Keratinocyte (primary cell): Measurements from ENCODE around the gene NECTIN1. TPM values are rescaled to one million over a fixed set of nuclear protein-coding genes. Genes with fewer than 3 reads are reported as not detected.

Source experiments
- DNase-seq: peaks from one replicate; pipeline ENCODE4 v3.0.0-alpha.2; 2011; ENCODE audit warnings: low read depth, missing footprints, low spot score
- FAIRE-seq: peaks from 2 replicates; lab custom pipeline; 2011; peaks lifted over from hg19 to GRCh38; lab: Jason Lieb, UNC
- H2AFZ ChIP-seq: 2 replicates; pipeline ENCODE4 v1.6.0; 2012; ENCODE audit warnings: low read length, control low read depth, inconsistent platforms; ENCODE audit not compliant: control insufficient read depth
- H3K27ac ChIP-seq: 2 replicates; pipeline ENCODE4 v1.5.1; 2011; ENCODE audit warnings: low read length; ENCODE audit not compliant: control insufficient read depth, insufficient read depth
- H3K27me3 ChIP-seq: 3 replicates; pipeline ENCODE4 v1.6.0; 2011; ENCODE audit warnings: low read length; ENCODE audit not compliant: control insufficient read depth, insufficient read depth; ENCODE audit errors: extremely low read depth
- H3K36me3 ChIP-seq, 2 experiments: 2 replicates in 1 of 2; 3 replicates in 1 of 2; pipeline ENCODE4 v1.5.1; 2011; ENCODE audit warnings: low read length in 2 of 2, mild to moderate bottlenecking in 1 of 2; ENCODE audit not compliant: control insufficient read depth in 2 of 2, insufficient read depth in 2 of 2; ENCODE audit errors: extremely low read depth in 1 of 2
- H3K4me1 ChIP-seq: 3 replicates; pipeline ENCODE4 v1.5.1; 2011; ENCODE audit warnings: low read length; ENCODE audit not compliant: control insufficient read depth, insufficient read depth; ENCODE audit errors: extremely low read depth
- H3K4me2 ChIP-seq: 3 replicates; pipeline ENCODE4 v1.6.0; 2011; ENCODE audit warnings: low read depth, low read length; ENCODE audit not compliant: control insufficient read depth, insufficient read depth; ENCODE audit errors: extremely low read depth
- H3K4me3 ChIP-seq, 3 experiments: fragments of 200-600 bp in 1 of 3; sonication (generic) in 1 of 3; 2 replicates in 2 of 3; 3 replicates in 1 of 3; pipeline ENCODE4 v1.5.1; 2011 to 2016; ENCODE audit warnings: low read length in 3 of 3, mild to moderate bottlenecking in 3 of 3, control low read depth in 2 of 3, inconsistent platforms in 1 of 3, low read depth in 1 of 3, mixed read lengths in 1 of 3, mixed run types in 1 of 3, moderate library complexity in 1 of 3; ENCODE audit not compliant: control insufficient read depth in 2 of 3, insufficient read depth in 2 of 3; ENCODE audit errors: extremely low read depth in 1 of 3
- H3K79me2 ChIP-seq: 2 replicates; pipeline ENCODE4 v1.6.0; 2012; ENCODE audit warnings: low read length; ENCODE audit not compliant: control insufficient read depth, insufficient read depth
- H3K9ac ChIP-seq: 3 replicates; pipeline ENCODE4 v1.6.0; 2011; ENCODE audit warnings: low read length; ENCODE audit not compliant: control insufficient read depth, insufficient read depth; ENCODE audit errors: extremely low read depth
- H3K9me1 ChIP-seq: 3 replicates; pipeline ENCODE4 v1.6.0; 2011; ENCODE audit warnings: low read length; ENCODE audit not compliant: control insufficient read depth, insufficient read depth; ENCODE audit errors: extremely low read depth
- H3K9me3 ChIP-seq: 2 replicates; pipeline ENCODE4 v1.5.1; 2012; ENCODE audit warnings: low read depth, low read length; ENCODE audit not compliant: control insufficient read depth
- H4K20me1 ChIP-seq: 3 replicates; pipeline ENCODE4 v1.6.0; 2011; ENCODE audit warnings: low read length; ENCODE audit not compliant: control insufficient read depth, insufficient read depth; ENCODE audit errors: extremely low read depth
- CTCF ChIP-seq, 3 experiments: IDR thresholded peaks in 1 of 3; conservative IDR thresholded peaks in 1 of 3; optimal IDR thresholded peaks in 1 of 3; 2 replicates in 2 of 3; 3 replicates in 1 of 3; pipeline versions ENCODE3 to v1.5.1; 2011; ENCODE audit warnings: low read length in 3 of 3, mild to moderate bottlenecking in 3 of 3, moderate library complexity in 2 of 3, control low read depth in 1 of 3, inconsistent platforms in 1 of 3; ENCODE audit not compliant: insufficient read depth in 2 of 3; ENCODE audit errors: extremely low read depth in 1 of 3
- EZH2 ChIP-seq: IDR thresholded peaks from one replicate; pipeline ENCODE4 v1.6.1; 2012; ENCODE audit warnings: inconsistent platforms, mild to moderate bottlenecking, low read length, moderate library complexity
- dilution Hi-C: fragments of 300-500 bp; cut with MboI; formaldehyde crosslinking; loops from one replicate; pipeline ENCODE4 v1.7.0; 2020; ENCODE audit warnings: low sequenced_read_pairs; ENCODE audit not compliant: extremely low pct_ligation_motif_present
- polyA plus RNA-seq, 5 experiments: library from polyadenylated mRNA; depleted of rRNA in 3 of 5; stranded (reverse) in 3 of 5; stranded (forward) in 1 of 5; unstranded in 1 of 5; fragments of >200 nt; gene quantifications; 1 replicate in 1 of 5; 2 replicates in 3 of 5; 3 replicates in 1 of 5; pipeline versions ENCODE4 v1.2.1 to v1.2.3, GENCODE V29; 2011 to 2012; ENCODE audit warnings: missing spikeins in 2 of 5, low read depth in 1 of 5, low replicate concordance in 1 of 5

Gene NECTIN1
- polyA plus RNA-seq, 1 donor (not counting 4 experiments of a cell fraction or from before 2014, with no cell fraction given), result 37.5 TPM

- Histone ChIP-seq H3K4me3 (no peak overlapping the region), H3K4me1 (no peaks in the 10 kb centered on the region), H3K4me2 (no peak overlapping the region), H3K27ac (no peak overlapping the region), H3K9ac (no peak overlapping the region), H3K27me3 (peaks cover 3% of the 10 kb centered on the region), H4K20me1 (no peaks in the 10 kb centered on the region), H3K36me3 (no peaks in the 10 kb centered on the region), H2AFZ (no peak overlapping the region), H3K9me1 (no peaks in the 10 kb centered on the region), H3K9me3 (no peaks in the 10 kb centered on the region), H3K79me2 (no peaks in the 10 kb centered on the region)
- FAIRE-seq (no peak), DNase-seq (no peak)
- TF ChIP-seq CTCF (optimal IDR thresholded peaks at IDR 0.05 in 1 of 3, IDR thresholded peaks at IDR 0.05 in 1 of 3, conservative IDR thresholded peaks at IDR 0.05 in 1 of 3; ENCODE audit: extremely low read depth in 1 of 3, insufficient read depth in 2 of 3, low read length in 3 of 3), result no peak
- no peak for TF ChIP-seq EZH2
- dilution Hi-C loops, result no loop called here
These were observed 78.7 kb downstream of the NECTIN1 start for GRCh38 chr11:119650251-119650650.

GRCh38 chr11:119647254-119647653, 81.7 kb downstream of the NECTIN1 start:
- FAIRE-seq, result no peak
- Histone ChIP-seq H3K4me1 (no peaks in the 10 kb centered on the region), H3K79me2 (no peaks in the 10 kb centered on the region), H2AFZ (no peak overlapping the region), H3K4me3 (no peak overlapping the region), H3K9me3 (no peaks in the 10 kb centered on the region), H4K20me1 (no peaks in the 10 kb centered on the region), H3K27me3 (peaks cover 16% of the 10 kb centered on the region), H3K4me2 (no peak overlapping the region), H3K27ac (no peak overlapping the region), H3K9ac (no peak overlapping the region), H3K9me1 (no peaks in the 10 kb centered on the region), H3K36me3 (no peaks in the 10 kb centered on the region)
- dilution Hi-C loops, result no loop called here
- no peak for TF ChIP-seq CTCF (optimal IDR thresholded peaks at IDR 0.05 in 1 of 3, IDR thresholded peaks at IDR 0.05 in 1 of 3, conservative IDR thresholded peaks at IDR 0.05 in 1 of 3; ENCODE audit: extremely low read depth in 1 of 3, insufficient read depth in 2 of 3, low read length in 3 of 3)
- no peak for TF ChIP-seq EZH2
- no peak for DNase-seq
